ENCODE measurements around the gene PPP2R2B.

DNA sequence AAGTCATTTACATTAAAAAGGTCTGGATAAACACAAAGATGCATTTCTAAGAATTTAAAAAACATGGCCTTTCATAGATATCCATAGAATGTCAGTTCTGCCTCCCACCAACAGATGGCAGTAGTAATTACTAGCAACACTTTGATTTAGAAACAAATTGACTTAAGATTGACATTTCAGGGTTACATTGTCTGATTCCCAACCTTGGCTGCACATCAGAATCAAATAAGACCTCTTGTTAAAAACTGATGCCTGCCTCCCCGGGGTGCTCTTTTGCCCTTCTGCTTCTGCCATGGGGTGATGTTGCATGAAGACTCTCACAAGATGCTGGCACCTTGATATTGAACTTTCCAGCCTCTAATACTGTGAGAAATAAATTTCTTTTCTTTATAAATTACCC lies 216.3 kb downstream of the PPP2R2B start:
- TF ChIP-seq EZH2 (optimal IDR thresholded peaks at IDR 0.05; ENCODE audit: low read depth, low read length), result no peak
- TF ChIP-seq, protein P1, sequence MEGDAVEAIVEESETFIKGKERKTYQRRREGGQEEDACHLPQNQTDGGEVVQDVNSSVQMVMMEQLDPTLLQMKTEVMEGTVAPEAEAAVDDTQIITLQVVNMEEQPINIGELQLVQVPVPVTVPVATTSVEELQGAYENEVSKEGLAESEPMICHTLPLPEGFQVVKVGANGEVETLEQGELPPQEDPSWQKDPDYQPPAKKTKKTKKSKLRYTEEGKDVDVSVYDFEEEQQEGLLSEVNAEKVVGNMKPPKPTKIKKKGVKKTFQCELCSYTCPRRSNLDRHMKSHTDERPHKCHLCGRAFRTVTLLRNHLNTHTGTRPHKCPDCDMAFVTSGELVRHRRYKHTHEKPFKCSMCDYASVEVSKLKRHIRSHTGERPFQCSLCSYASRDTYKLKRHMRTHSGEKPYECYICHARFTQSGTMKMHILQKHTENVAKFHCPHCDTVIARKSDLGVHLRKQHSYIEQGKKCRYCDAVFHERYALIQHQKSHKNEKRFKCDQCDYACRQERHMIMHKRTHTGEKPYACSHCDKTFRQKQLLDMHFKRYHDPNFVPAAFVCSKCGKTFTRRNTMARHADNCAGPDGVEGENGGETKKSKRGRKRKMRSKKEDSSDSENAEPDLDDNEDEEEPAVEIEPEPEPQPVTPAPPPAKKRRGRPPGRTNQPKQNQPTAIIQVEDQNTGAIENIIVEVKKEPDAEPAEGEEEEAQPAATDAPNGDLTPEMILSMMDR (IDR thresholded peaks at IDR 0.05; ENCODE audit: low read length), result peak; percentile 83
- no peak for TF ChIP-seq EZH2phosphoT487 (IDR thresholded peaks at IDR 0.05; ENCODE audit: low read length)
